Activated naive CD8-positive, alpha-beta T cell (primary cell): ENCODE data around the gene MYBPC2.

Source experiments
- H3K27ac Mint-ChIP-seq: one replicate; pipeline ENCODE4 v1.8.0; 2021; ENCODE audit warnings: mixed read lengths
- H3K27me3 Mint-ChIP-seq: one replicate; pipeline ENCODE4 v1.8.0; 2021; ENCODE audit warnings: mixed read lengths
- H3K36me3 Mint-ChIP-seq: one replicate; pipeline ENCODE4 v1.8.0; 2021; ENCODE audit warnings: mixed read lengths
- H3K4me1 Mint-ChIP-seq: one replicate; pipeline ENCODE4 v1.8.0; 2021; ENCODE audit warnings: low read depth, mixed read lengths
- H3K4me3 Mint-ChIP-seq: one replicate; pipeline ENCODE4 v1.8.0; 2021; ENCODE audit warnings: mild to moderate bottlenecking, mixed read lengths
- H3K9me3 Mint-ChIP-seq: one replicate; pipeline ENCODE4 v1.8.0; 2021; ENCODE audit warnings: low read depth, mixed read lengths

The MYBPC2 gene

GRCh38 chr19:50512999-50513745 is 80.5 kb downstream of the MYBPC2 start:
- Mint-ChIP-seq H3K4me3 (no peak overlapping the region), H3K36me3 (no peaks in the 10 kb centered on the region), H3K27ac (no peak overlapping the region), H3K9me3 (no peaks in the 10 kb centered on the region), H3K27me3 (peaks cover 3% of the 10 kb centered on the region), H3K4me1 (peaks cover 13% of the 10 kb centered on the region)

- Mint-ChIP-seq H3K4me1 (peaks cover 10% of the 10 kb centered on the region), H3K9me3 (no peaks in the 10 kb centered on the region), H3K4me3 (no peak within 1 kb of the TSS)
Observed at GRCh38 chr19:50513746-50514345, 81.2 kb downstream of the MYBPC2 start, which contains the start of gene ASPDH. Gene ASPDH (minus strand): TSS chr19:50513913. CDS start chr19:50513823, 90 bp downstream.

GRCh38 chr19:50514346-50515167 is 81.9 kb downstream of the MYBPC2 start:
- Mint-ChIP-seq H3K4me1 (peaks cover 10% of the 10 kb centered on the region), H3K4me3 (no peak overlapping the region), H3K27ac (no peak overlapping the region), H3K9me3 (no peaks in the 10 kb centered on the region), H3K27me3 (peaks cover 3% of the 10 kb centered on the region), H3K36me3 (no peaks in the 10 kb centered on the region)

More at GRCh38 chr19:50513746-50514345, 81.2 kb downstream of the MYBPC2 start, which contains the start of gene ASPDH:
- H3K27ac Mint-ChIP-seq, result no peak within 1 kb of the TSS
- peaks cover 3% of the 10 kb centered on the region for H3K27me3 Mint-ChIP-seq
- H3K36me3 Mint-ChIP-seq, result no peaks in the 10 kb centered on the region

GRCh38 chr19:50515168-50515561 is 82.5 kb downstream of the MYBPC2 start:
- H3K36me3 Mint-ChIP-seq, result no peaks in the 10 kb centered on the region
- H3K4me1 Mint-ChIP-seq, result peaks cover 10% of the 10 kb centered on the region
- H3K27me3 Mint-ChIP-seq, result peaks cover 3% of the 10 kb centered on the region
- H3K27ac Mint-ChIP-seq, result no peak overlapping the region
- no peak overlapping the region for H3K4me3 Mint-ChIP-seq
- H3K9me3 Mint-ChIP-seq, result no peaks in the 10 kb centered on the region
